CD4-positive, alpha-beta T cell treated with Interferon alpha-2 for 1 hour (primary cell): ENCODE results near the gene IGSF9B.
A peak's percentile ranks its signal among the peaks of the same experiment; 100 is the strongest.

Experiments used
- DNase-seq, 2 donors: peaks; one replicate each; pipeline ENCODE4 v3.0.0-alpha.2; 2020 to 2022

Gene IGSF9B

DNA sequence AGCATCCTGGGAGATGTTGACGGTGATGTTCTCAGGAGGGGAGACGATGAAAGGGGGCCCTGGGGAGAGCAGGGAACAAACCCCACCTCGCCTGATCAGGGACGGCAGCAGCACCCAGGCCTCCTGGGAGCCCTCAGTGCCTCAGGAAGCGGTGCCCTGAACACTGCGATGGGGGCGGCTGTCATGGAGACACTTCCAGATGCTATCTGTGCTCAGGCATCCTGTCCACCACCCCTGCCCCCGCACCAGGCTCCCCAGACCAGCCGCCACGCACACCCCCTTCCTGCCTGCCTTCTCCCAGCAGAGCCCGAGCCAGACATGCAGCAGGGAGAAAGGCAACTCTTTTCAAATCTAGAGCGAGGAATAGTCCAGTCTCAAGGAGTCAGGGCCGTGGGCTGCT, 20.6 kb downstream of the IGSF9B start:
- DNase-seq, result no peak

DNA sequence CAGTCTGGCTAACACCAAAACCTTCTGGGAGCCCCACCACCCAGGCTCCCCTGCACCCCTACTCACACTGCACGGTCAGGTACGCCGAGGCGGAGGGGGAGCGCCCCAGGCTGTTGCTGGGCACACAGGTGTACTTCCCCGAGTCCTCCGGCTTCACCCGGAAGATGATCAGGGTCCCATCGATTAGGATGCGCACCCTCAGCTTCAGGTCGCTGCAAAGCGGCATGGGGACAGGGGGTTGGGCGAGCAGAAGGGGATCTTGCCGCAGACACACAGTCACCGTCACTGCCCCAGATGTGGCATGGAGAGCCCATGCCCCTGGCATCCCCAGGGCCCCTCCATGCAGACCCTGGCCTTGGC, 21.2 kb downstream of the IGSF9B start:
- no peak for DNase-seq

DNA sequence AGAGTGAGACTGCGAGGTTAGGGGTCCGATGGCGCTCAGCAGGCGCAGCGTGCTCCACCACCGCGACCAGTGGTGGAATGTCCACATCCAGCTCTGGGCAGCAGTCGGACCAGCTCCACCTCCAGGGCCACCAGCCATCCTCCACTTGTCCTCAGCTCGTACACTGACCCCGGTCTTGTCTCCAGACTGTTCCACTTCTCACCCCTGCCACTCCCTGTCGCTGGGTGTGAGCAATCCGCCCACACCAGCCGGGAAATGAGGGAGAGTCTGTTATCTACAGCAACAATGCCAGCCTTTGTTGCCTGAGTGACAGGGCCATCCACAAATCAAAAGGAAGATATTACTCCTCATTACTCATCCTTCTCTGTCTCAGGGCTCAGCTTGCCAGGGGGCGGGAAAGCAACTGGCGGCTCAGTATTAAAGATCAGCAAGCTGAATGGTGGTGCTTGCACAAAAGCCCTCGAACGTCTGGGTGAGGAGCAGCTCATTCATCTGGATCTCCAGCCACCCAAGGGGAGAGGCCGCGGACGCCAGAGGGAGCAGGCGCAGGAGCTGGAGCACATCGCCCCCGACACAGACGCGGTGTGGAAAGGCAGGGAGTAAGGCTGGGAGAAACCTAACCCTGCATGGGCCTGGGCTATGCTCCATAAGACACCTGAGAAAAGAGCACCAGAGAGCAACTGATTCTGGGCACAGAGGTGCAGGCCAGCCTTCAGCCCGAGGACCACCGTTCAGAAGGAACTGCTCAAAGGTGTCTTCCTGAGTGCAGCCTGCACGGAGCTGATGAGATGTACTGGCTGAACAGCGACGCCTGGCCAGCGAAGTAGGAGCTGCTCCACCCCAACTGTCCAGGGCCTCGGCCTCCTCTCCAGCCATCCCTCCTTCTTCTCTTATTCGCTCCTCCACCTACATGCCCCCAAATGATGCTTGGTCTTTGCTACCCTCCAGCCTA, 21.9 kb downstream of the IGSF9B start:
- no peak for DNase-seq

DNA sequence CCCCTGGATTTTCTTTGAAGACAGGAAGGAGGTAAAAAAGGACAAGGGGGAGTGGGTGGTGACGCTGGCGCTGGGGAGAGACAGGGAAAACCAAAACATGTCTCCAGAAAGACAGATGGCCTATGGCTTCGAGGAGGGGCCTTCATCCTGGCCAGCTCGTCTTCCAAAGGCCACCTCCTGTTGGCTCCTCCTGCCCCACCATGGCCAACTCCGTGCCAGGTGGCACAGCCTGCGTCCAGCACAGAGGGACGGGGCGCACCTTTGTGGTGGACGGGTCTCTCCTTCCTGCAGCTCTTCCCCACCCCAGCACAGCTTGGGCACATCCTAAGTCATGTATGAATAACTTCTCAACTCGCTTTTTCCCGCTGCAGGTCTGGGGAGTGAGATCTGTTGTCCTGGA, 22.7 kb downstream of the IGSF9B start:
- DNase-seq, result no peak

DNA sequence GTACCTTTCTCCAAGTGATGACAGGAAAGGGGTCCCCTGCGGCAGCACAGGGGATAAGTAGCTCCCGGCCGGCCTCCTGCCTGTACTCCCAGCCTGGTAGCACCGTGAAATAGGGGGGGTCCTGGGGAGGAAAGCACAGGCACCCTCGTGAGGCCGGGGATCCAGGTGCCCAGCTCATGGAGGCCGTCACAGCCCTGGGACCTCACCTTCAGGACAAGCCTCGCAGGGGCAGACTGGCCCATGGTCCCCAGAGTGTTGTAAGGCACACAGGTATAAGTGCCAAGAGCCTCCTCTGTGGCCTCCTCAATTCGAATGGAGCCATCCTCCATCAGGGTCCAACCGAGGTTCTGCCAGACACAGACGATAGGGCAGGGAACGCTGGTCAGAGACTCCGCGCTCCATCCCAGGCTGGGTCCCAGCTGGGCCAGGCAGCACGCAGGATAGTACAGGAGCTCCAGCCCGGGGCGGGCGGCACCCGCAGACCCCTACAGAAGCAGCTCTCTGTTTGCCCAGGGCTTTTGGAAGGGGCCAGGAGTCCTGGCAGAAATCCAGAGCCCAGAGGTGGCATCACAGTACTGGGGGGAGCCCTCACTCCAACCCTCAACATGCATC, 25.2 kb downstream of the IGSF9B start:
- no peak for DNase-seq

DNA sequence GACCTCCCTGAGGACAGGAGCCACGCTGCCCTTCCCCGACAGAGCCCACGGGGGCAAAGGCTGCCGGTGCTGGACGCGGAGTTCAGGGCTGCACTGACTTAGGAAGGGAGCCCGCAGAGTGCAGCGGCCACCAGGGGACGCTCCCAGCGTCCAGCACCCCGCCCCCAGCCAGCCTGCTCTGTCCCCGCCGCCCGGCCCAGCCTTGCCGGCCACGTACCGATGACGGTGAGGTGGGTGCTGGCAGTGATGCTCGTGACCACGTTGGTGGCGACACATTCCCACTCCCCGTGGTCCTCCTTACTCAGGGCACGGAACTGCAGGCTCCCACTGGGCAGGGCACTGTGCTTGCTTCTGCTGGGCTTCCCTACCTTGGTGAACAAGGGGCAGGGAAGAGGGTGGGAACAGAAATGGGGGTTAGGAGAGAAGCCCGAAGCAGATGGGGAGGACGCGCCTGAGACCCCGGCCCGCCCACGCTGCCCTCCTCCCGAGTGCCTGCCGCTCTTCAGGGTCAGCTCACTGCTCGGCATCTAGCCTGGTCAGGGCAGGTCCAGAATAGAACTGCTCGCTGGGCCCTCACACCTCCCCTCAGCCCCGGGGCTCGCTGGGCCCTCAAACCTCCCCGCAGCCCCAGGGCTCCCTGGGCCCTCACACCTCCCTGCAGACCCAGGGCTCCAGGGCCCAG, 25.9 kb downstream of the IGSF9B start:
- DNase-seq, result no peak

DNA sequence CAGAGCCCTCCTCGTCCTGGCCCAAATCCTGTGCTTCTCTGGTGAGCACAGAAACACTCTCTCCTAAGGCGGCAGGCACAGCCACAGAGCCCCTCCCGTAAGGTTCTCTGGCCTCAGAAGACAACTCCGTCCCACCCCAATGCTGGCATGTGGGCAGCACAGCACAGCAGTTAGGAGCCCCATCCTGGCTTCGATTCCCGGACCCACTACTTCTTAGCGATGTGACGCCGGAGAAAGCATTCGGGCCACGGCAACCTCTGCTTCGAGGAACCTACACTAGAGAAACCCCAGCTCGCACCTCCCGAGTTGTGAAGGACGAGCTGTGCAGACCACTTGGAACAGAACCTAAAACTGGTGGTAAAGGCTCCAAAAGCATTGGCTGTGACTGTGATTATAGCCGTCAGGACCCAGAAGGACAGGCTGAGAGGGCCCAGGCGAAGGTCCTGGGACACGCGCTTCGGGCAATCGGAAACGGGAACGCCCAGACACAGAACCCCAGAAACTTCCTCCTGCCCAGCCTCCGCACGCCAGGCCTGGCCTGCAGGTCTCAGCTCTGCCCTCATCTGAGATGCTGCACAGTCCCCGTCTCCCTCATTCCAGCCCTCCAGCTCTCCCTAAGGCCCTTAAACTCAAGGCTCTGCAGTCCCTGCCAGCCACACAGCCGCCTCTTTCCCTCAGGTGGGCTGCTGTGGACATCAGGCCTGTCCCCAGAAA, 26.6 kb downstream of the IGSF9B start:
- DNase-seq, result no peak

DNA sequence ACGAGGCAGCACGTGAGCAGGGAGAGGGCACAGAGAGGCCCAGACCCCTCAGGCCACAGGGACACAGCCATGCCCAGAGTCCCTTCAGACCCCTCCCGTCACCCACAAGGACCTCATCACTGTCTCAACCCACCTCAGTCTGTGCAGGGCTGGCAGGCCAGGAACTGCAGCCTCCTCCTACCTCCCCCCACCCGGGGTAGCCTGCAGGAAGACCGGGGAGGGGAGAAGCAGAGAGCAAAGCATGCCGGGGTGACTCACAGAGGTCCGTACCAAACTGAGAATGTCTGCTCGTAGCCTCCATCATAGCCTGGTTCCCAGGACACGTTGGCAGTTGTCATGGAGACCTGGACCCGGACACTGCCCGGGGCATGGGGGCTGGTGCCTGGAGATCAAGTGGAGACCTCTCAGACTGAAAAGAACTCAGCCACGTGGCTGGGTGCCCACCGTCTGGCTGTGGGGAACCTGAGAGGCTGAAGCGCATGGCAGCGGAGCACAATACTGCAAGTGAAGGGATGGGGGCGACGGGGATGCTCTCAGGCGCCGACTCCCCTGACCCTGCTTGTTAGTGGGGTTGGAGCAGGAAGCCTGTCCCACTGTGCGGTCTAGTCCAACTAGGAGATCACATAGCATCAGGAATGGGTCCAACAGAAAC, 27.2 kb downstream of the IGSF9B start:
- no peak for DNase-seq

DNA sequence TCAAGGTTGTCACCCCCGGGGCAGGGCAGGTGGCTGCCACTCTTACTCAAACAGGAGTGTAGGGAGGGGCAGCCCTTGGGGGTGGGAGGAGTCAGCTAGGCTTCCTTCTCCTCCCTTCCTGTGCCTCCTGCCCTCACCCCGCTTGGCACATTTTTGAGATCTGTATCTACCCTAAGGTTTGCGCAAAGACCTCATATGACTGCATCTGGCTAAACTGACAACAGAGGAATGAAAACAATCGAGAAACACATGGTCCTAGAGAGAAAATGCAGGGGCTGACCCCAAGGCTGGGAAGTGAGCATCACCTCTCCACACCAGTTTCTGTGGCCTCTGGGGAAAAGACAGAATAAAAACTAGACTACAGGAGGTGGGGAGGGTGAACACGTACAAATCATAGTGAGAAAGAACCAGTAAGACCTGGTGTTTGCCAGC, 28.1 kb downstream of the IGSF9B start:
- DNase-seq, result peak; percentile 34 to 65

DNA sequence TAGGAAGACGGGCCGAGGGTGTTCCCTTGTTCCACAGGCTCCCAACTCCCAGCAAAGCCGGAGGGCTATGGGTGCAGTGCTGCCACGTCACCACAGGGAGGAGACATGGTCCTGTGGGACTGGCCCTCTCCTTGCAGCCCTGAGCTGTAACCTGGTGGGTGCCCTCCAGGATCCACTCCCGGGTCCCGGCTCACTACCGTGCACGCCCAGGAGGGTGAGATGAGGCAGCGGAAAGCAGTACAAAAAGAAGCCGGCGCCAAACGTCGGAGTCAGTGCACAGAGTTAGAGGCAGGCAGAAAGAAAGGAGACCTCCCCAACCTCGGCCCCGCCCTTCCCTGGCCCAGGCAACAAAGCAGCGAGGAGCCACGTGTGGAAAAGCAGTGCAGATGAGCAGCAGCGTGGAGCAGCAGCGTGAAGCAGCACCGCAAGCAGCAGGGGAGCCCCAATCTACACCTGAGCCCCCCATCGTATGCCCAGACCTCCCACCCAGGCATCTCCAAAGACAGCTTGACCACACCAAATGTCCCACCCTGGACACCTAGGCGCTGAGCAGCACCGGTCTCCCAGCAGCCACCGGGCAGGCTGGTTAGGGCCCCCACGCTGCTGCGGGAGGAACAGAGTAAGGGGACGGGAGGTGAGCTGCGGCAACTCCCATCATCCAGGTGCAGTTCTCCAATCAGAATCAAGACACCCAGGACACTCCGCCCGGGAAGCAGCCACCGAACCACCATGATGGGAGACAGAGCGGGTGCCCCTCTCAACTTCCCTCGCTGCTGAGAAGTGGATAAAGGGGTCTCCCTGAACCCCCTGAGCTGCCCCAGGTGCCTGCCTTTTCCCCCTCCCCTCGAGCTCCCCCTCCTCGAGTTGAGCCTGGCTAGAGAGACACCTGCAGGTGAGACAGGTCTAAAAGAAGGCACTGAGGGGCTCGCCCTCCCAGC, 28.8 kb downstream of the IGSF9B start:
- peak; percentile 37 to 73 for DNase-seq

DNA sequence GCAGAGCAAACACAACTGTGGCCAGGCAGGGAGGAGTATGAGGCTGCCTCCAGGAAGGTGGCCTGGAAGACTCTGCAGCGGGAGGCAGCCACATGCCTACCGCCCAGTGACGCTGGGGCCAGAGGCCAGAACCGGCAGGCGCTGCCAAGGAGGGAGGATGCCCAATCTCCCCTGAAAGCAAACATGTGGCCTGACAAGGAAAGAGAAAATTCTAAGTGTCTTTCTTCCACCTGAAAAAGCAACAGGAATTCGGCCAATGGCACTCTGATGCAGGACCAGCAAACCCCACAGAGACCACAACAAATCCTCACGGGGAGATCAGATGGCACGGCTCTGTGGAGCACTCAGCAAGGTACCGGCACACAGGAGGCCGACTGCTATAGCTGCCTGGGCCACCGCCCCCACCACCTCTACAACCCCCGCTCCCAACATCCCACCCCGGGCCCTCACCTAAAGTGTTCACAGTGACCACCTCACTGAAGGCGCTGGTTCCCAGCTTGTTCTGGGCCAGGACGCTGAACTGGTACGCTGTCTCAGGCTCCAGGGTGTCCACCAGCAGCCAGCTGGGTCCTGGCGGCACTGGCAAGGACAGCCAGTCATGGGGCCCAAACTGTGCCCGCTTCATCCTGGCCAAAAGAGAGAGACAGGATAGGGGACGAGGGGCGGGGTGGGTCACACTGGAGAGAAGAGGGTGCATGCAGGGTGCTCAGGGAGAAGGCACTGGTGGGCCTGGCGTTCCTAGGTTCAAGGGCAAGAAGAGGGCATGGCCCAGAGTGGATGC, 30.1 kb downstream of the IGSF9B start:
- no peak for DNase-seq

DNA sequence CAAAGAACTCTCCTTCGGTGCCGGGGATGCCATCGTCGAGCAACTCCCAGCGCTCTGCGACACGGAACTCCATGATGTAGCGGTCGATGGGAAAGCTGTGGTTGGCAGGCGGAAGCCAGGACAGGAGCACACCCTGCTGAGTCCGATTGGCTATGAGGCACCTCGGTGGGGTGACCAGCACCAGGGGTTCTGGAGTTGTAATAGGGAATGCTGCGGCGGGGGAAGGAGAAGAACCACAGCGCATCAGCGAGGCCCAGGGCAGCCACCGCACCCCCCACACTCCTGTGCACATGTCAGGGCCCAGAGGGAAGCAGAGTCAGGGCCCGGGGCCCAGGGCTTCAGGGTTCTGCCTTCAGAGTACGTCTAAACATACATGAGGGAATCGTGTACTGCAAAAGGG, 31.0 kb downstream of the IGSF9B start:
- no peak for DNase-seq

DNA sequence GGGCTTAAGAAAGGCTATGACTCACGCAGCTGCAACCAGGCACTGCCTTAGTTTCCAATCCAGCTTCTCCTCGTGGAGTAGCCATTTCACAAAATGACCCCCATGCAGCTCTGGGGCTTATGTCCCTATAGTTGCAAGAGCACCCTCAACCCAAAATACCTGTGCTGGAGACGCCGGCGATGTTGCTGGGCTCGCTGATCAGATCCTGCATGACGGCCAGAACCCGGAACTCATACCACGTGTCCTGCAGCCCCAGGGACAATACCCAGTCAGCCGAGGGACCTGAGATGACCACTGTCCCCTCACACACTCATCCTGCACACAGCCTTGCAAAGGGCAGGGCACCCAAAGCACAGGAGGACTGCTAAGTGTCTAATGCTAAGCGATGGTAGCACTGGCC, 32.1 kb downstream of the IGSF9B start:
- no peak for DNase-seq

DNA sequence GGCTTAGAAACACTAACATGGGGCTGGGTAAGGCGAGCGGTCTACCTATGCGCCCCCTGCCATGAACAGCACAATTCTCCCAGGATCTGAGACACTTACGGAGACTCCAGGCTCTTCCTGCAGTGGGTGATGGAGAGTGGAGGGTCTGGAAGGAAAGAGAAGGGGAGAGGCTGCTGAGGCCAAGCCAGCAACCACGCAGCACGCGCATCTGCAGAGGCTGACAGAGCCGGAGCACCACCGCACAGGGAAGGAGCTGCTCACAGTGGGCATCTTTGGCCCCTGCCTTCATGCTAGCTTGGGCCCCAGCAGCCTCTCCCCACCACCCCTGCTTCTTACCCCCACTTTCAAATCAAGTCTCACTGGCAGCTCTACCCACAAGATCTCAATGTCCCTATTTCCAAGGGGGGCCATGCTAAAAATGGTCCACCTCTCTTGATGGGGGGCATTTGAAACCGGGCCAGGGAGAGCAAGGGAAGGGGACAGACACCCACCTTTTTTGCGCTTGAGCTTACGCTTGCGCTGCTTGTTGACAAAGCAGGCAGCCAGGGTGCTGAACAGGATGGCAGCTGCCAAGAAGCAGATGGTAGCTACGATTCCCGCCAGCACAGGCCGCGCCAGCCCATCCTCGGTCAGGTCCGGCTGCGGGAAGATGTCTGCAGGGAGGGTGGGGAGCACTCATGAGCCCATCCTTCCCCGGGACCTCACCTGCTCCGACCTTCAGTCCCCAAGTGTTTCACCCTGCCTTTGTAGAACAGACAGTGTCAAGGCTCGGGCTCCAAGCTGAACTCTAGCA, 34.5 kb downstream of the IGSF9B start:
- DNase-seq, result no peak

DNA sequence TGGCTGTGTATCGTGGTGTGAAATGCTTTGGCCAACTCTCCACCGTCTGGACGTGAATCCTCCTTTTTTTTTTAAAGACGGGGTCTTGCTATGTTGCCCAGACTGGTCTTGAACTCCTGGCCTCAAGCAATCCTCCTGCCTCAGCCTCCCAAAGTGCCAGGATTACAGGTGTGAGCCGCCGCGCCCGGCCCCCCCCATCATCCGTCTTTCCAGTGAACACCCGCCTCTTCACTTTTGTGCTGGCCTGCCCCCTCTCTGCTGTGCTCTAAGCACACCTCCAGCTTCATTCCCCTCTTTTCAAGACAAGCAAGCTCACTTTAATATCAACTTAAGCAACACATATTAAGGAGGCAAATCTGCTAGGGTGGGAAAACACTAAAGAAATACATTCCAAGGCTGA, 35.3 kb downstream of the IGSF9B start:
- no peak for DNase-seq

DNA sequence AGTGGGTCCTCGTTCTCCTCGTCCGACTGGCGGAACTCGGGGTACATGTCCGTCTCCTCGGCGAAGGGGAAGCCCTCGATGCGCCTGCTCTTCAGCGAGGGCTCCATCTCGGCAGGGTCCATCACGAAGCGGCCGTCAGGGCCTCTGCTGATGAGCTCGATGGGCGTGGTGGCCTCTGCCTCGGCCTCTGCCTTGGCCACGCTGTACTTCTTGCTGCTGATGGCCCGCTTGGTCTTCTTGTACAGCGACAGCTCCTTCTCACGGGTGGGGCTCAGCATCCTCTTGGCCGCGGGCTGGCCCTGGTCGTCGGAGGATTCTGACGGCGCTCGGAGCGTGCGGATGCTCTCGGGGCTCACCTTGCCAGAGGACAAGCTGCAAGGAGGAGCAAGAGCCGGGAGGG, 35.7 kb downstream of the IGSF9B start:
- DNase-seq, result no peak

DNA sequence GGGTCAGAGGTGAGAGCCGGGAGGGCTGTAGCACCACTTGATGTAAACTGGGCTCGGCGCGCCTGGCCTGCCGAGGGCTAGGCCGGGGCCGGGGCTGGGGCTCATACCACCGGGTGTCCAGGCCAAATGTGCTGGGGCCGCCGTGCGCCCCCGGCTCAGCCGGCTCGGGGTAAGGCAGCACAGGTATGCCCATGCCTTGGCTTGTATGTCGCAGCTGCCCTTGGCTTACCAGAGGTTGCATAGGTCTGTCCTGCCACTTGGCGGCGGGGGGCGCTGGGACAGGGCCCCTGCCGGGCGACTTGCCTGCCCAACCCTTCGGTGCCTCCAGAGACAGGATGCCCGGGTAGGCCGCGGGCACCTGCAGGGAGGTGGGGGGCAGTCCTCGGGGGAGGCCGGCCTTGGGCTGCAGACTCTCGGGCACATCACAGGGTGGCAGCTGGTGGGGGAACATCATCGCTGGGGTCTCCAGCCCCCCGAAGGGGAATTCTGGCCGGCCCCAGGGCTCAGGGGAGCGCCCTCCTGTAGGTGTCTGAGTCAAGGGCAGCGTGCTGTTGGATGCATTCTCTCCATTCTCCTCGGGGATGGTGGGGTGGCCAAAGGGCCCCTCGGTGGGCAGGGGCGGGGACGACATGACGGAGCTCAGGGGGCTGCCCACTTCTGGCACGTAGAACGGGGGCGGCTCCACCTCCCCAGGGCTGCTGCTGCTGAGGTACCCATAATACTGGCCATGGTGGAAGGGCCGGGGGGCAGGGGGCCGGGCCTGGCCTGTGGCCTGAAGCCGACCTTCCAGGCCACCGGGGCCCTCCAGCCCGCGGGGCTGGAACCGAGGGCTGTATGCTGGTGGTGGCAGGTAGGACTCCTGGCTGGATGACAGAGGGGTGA, 36.4 kb downstream of the IGSF9B start:
- DNase-seq, result no peak

DNA sequence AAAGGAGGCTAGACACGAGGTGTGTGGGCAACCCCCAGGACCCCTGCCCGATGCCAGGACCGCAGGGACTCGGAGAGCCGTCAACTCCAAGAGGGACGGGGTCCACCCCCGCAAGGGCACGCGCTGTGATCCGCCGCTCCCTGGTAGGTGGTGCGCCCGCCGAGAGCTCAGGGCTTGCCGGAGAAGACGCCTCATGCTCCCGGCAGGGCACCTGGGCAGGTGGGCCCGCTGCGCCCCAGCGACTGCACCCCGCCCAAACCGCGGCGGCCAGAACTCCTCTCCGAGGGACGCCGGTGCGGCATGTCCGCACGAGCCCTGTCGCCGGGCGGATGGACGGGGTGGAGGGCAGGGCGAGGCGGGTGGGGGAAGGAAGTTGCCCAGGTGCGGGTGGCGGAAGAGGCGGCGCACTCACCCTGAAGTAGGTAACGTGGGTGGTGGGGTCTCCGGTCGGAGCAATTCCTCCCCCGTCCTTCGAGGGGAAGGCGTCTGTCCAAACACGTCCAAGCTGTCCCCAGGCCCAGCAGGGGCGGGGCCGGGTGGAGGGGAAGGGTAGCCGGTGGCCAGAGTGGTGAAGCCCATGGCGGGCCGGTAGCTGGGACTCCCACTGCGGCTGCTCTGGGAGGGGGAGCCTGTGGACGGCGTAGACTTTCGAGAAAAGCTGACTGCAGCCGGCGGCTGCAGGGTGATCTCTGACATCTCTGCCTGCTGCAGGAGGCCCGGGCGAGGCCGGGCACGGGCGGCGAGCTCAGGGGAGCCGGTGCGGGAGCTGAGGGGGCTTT, 37.2 kb downstream of the IGSF9B start:
- DNase-seq, result peak in 1 of 2 donors; percentile 3
